Retinal pigment epithelial cell (primary cell): ENCODE data around the gene WFIKKN1.

Experiments used
- DNase-seq: peaks from one replicate; pipeline ENCODE4 v3.0.0-alpha.2; 2010; ENCODE audit warnings: low read depth
- H3K4me3 ChIP-seq: 2 replicates; pipeline ENCODE4 v1.5.1; 2011; ENCODE audit warnings: mild to moderate bottlenecking, low read length, control low read depth, moderate library complexity
- CTCF ChIP-seq: conservative IDR thresholded peaks from 2 replicates; pipeline ENCODE4 v1.5.1; 2011; ENCODE audit warnings: low read depth, low read length, control low read depth, inconsistent platforms

The WFIKKN1 gene

GRCh38 chr16:590815-591200, 40.0 kb upstream of the WFIKKN1 start:
- no peak for TF ChIP-seq CTCF
- no peak for DNase-seq
- peak overlapping the region; percentile 76 for H3K4me3 ChIP-seq

GRCh38 chr16:591231-591630, 39.6 kb upstream of the WFIKKN1 start:
- DNase-seq = no peak
- no peak for TF ChIP-seq CTCF
- H3K4me3 ChIP-seq = no peak overlapping the region

GRCh38 chr16:591892-592517, 38.8 kb upstream of the WFIKKN1 start:
- DNase-seq = no peak
- H3K4me3 ChIP-seq = no peak overlapping the region
- TF ChIP-seq CTCF = no peak

- no peak for DNase-seq
Observed at GRCh38 chr16:592518-593306, 38.1 kb upstream of the WFIKKN1 start.

GRCh38 chr16:593406-593805, 37.4 kb upstream of the WFIKKN1 start:
- TF ChIP-seq CTCF = no peak
- DNase-seq = no peak
- H3K4me3 ChIP-seq = no peak overlapping the region

More at GRCh38 chr16:592518-593306, 38.1 kb upstream of the WFIKKN1 start:
- no peak overlapping the region for H3K4me3 ChIP-seq
- TF ChIP-seq CTCF = no peak

- no peak for DNase-seq
- no peak for TF ChIP-seq CTCF
- no peak overlapping the region for H3K4me3 ChIP-seq
Observed at GRCh38 chr16:593807-594206, 37.0 kb upstream of the WFIKKN1 start.

GRCh38 chr16:595094-595528, 35.7 kb upstream of the WFIKKN1 start:
- DNase-seq = no peak
- H3K4me3 ChIP-seq = no peak overlapping the region
- TF ChIP-seq CTCF = no peak
